Right lobe of liver (tissue), 6 donors: ENCODE results near the gene C22orf31. TPM values are rescaled to one million over a fixed set of nuclear protein-coding genes. Genes with fewer than 3 reads are reported as not detected.

Experiments
- ATAC-seq, 4 donors: fragments of 200-7000 bp; cut with Tn5 transposase; one replicate each; pipeline ENCODE4 v1.9.1; 2020; ENCODE audit warnings: mild to moderate bottlenecking in 4 of 4, moderate library complexity in 4 of 4
- DNase-seq, 3 donors: peaks; one replicate each; pipeline ENCODE4 v3.0.0-alpha.2; 2020
- H3K27ac ChIP-seq, 3 donors: fragments of 200-600 bp; one replicate each; pipeline ENCODE4 v1.8.0; 2022
- H3K27me3 ChIP-seq, 2 donors: fragments of 200-600 bp; one replicate each; pipeline ENCODE4 v1.8.0; 2022
- H3K36me3 ChIP-seq, 4 donors: fragments of 200-600 bp; sonication (generic) in 1 of 4; one replicate each; pipeline versions ENCODE4 v1.5.1 to v1.8.0; 2017 to 2022; ENCODE audit warnings: control low read depth in 1 of 4
- H3K4me1 ChIP-seq, 4 donors: fragments of 200-600 bp; sonication (generic) in 1 of 4; one replicate each; pipeline versions ENCODE4 v1.5.1 to v1.8.0; 2017 to 2022; ENCODE audit warnings: control low read depth in 1 of 4
- H3K4me3 ChIP-seq, 3 donors: fragments of 200-600 bp; one replicate each; pipeline ENCODE4 v1.8.0; 2022
- H3K9me3 ChIP-seq, 4 donors: fragments of 200-600 bp; sonication (generic) in 1 of 4; one replicate each; pipeline versions ENCODE4 v1.5.1 to v1.8.0; 2017 to 2022; ENCODE audit warnings: control low read depth in 1 of 4
- POLR2A ChIP-seq: fragments of 450-650 bp; IDR thresholded peaks from one replicate; pipeline ENCODE4 v1.6.1; 2017; ENCODE audit warnings: antibody characterized with exemption, mild to moderate bottlenecking
- WGBS: methylation state at CpG from one replicate; pipeline ENCODE4 v1.1.6; 2018; ENCODE audit warnings: low coverage, low lambda C conversion rate; ENCODE audit not compliant: insufficient coverage; ENCODE audit errors: missing lambda C conversion rate; 5-methylcytosine and 5-hydroxymethylcytosine counted together
- intact Hi-C, 2 donors: fragments of 100-400 bp; cut with DNase I; formaldehyde crosslinking; loops; one replicate each; pipeline versions ENCODE4 v1.11.2 to v1.14.1; 2022
- total RNA-seq, 6 experiments: library from RNA; depleted of rRNA in 2 of 6; stranded (reverse); fragments of >200 nt in 2 of 6; fragmentation: NEBNext Ultra II Directional in 3 of 6; extraction: Animal tissue kit (Norgen Biotek cat#: 25700) in 3 of 6; gene quantifications; one replicate each; pipeline versions ENCODE4 v1.1.0 to v1.2.4, GENCODE V29; 2016 to 2023
- TF ChIP-seq, protein P1 (sequence below), 4 donors: fragments of 200-600 bp in 3 of 4; fragments of 450-650 bp in 1 of 4; IDR thresholded peaks; one replicate each; pipeline versions ENCODE4 v1.5.1 to v1.8.0; 2016 to 2022; ENCODE audit warnings: antibody characterized with exemption in 4 of 4, mild to moderate bottlenecking in 2 of 4
- donor health status: DM: no; HTN: yes; CAD: no.
- donor health status: DM: no; HTN: no; CAD: no.
- donor health status: DM: no; HTN: no; CAD: no.
- donor health status: DM: no; HTN: yes; CAD: no.
- donor health status: DM: no; HTN: yes; CAD: no.

C22orf31 gene
- total RNA-seq, 6 experiments from 2014 or later: not detected

DNA sequence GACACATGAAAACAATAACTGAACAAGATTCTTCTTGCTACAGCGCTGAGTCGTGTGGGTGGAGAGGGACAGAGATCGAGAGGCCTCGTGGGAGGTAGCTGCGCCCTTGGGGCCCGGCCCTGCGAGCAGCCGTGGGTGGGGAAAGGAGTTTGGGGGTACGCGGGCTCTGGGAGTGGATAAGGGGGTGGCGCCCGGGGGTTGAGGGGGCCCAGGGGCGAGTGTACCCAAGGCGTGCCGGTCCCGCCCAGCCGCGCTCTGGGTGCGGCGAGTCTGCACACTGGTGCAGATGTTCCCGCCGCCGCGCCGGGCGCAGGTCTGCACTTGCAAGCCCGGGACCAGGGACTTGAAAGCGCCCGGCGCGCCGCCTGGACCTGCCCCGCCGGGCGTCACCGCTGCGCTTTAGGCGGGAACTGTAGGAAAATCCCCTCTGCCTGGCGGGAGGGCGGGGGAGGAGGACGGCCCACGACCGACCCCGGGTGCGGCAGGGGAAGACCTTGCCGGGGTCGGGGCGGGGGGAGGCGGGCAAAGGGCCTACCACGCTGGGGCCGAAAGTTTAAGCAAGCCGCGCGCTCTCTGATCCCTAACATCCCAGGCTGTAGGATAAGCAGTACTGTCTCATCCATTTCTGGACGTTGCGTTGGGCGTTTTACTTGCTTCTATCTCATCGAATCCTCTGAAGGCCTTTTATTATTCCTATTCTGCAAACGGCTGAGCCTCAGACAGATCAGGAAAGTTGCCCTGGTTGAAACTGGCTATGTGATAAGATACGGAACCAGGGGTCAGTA lies 9.8 kb upstream of the C22orf31 start:
- peaks cover 0 to 16% (median 4%) of the 10 kb centered on the region in 4 donors for H3K4me1 ChIP-seq
- no peak overlapping the region for H3K27ac ChIP-seq
- H3K4me3 ChIP-seq: peak overlapping the region; percentile 29 to 48 (median 41)
- ATAC-seq (peak; percentile 9 to 45 (median 14)), DNase-seq (peak; percentile 58 to 67 (median 67))
- intact Hi-C loops: no loop called here
- no peaks in the 10 kb centered on the region for H3K9me3 ChIP-seq
- WGBS: 8% methylated on average over 21 of the region's 60 CpGs
- TF ChIP-seq, protein P1, sequence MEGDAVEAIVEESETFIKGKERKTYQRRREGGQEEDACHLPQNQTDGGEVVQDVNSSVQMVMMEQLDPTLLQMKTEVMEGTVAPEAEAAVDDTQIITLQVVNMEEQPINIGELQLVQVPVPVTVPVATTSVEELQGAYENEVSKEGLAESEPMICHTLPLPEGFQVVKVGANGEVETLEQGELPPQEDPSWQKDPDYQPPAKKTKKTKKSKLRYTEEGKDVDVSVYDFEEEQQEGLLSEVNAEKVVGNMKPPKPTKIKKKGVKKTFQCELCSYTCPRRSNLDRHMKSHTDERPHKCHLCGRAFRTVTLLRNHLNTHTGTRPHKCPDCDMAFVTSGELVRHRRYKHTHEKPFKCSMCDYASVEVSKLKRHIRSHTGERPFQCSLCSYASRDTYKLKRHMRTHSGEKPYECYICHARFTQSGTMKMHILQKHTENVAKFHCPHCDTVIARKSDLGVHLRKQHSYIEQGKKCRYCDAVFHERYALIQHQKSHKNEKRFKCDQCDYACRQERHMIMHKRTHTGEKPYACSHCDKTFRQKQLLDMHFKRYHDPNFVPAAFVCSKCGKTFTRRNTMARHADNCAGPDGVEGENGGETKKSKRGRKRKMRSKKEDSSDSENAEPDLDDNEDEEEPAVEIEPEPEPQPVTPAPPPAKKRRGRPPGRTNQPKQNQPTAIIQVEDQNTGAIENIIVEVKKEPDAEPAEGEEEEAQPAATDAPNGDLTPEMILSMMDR (IDR thresholded peaks at IDR 0.05): no peak
- no peak for TF ChIP-seq POLR2A
- H3K36me3 ChIP-seq: no peaks in the 10 kb centered on the region
- no peaks in the 10 kb centered on the region for H3K27me3 ChIP-seq

DNA sequence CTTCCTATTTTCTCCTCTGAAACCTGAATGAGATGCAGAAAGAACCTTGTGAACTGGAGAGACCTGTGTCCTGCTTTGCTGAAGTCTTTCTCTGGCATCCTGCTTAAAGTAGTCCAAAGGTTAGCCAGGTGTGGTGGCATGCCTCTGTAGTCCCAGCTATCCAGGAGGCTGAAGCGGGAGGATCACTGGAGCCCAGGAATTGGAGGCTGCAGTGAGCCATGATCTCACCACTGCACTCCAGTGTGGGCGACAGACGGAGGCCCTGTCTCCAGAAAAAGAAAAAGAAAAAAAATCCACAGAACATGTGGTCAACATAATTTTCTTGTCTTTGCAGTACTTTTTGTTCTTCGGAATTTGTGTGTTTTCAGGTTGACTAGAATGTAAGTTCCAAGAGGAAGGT lies 8.9 kb upstream of the C22orf31 start:
- H3K9me3 ChIP-seq: no peaks in the 10 kb centered on the region
- no peaks in the 10 kb centered on the region for H3K27me3 ChIP-seq
- no peak for ATAC-seq
- no peak for DNase-seq
- no peaks in the 10 kb centered on the region for H3K36me3 ChIP-seq
- intact Hi-C loops: no loop called here
- H3K4me3 ChIP-seq: no peak overlapping the region
- H3K27ac ChIP-seq: no peak overlapping the region
- 81% methylated on average over 4 of the region's 4 CpGs for WGBS
- TF ChIP-seq, protein P1 (IDR thresholded peaks at IDR 0.05): no peak
- TF ChIP-seq POLR2A: no peak
- H3K4me1 ChIP-seq: peaks cover 0 to 16% (median 4%) of the 10 kb centered on the region in 4 donors

DNA sequence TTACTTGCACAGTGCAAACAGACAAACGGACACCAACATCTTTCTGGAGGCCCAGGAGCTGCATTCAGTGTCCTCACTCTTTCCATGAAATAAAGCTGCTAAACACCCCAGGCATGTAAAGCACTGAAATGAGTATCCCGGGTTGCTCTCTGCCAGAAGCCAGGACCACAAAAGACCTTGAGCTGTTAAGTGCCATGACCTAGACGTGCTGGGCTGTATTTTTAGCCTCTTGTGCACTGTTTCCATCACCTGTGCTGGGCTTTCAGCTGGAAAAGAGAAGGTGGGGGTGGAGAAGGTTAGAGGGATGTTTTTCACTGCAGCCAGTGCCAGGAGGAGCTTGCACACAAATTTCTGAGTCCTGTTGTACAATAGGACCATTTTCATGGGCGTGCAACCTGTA lies 7.8 kb upstream of the C22orf31 start:
- intact Hi-C loops: no loop called here
- peaks cover 0 to 16% (median 4%) of the 10 kb centered on the region in 4 donors for H3K4me1 ChIP-seq
- ATAC-seq (no peak), DNase-seq (no peak)
- H3K27me3 ChIP-seq: no peaks in the 10 kb centered on the region
- H3K4me3 ChIP-seq: no peak overlapping the region
- no peak for TF ChIP-seq POLR2A
- TF ChIP-seq, protein P1 (IDR thresholded peaks at IDR 0.05): no peak
- H3K36me3 ChIP-seq: no peaks in the 10 kb centered on the region
- no peak overlapping the region for H3K27ac ChIP-seq
- 76% methylated on average over 2 of the region's 4 CpGs for WGBS
- H3K9me3 ChIP-seq: no peaks in the 10 kb centered on the region

DNA sequence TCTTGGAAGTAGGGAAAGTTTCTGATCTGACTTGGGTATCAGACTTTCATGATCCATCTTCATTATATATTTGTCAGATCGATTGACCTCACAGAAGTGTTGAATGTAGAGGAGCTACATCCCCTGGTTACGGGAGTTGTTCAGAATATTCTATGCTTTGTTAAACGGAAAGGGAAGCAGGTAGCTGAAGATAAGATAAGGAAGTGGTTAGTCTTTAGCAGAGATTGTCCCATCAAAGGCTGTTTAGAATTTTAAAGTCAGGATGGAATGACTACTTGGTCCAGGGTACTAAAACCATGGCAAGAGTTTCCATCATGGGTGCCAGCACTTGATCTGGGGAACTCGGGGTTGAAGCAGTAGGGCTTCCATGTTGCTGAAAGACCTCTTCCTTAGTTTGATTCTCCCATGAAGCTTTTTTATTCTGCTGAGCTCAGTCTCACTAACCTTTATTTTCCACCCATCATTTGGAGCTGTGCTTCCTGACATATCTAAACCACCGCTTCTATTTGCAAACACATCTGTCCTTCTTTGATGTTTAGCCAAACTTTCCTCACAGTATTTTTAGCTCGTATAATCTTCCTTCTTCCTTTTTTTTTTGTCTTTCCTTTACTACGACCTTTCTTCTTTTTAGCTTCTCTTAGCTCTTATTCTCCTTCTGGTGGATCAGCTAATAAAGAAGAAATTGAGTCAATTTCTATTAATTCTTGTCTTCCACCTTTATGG lies 4.0 kb upstream of the C22orf31 start:
- no peak overlapping the region for H3K4me3 ChIP-seq
- no peak for DNase-seq
- no peak overlapping the region for H3K27ac ChIP-seq
- TF ChIP-seq, protein P1 (IDR thresholded peaks at IDR 0.05): no peak
- TF ChIP-seq POLR2A: no peak
- WGBS: 32% methylated on average over 7 of the region's 7 CpGs
- no peaks in the 10 kb centered on the region for H3K27me3 ChIP-seq
- intact Hi-C loops: no loop called here
- H3K4me1 ChIP-seq: no peaks in the 10 kb centered on the region
- no peaks in the 10 kb centered on the region for H3K9me3 ChIP-seq
- H3K36me3 ChIP-seq: no peaks in the 10 kb centered on the region
- no peak for ATAC-seq
